Activated CD4-positive, alpha-beta T cell treated with anti-CD3 and anti-CD28 coated beads, Interleukin-2, amount 50 U/mL, for 24 hours (primary cell): ENCODE data around the gene CDH23.

Experiments
- DNase-seq, 2 donors: peaks; one replicate each; pipeline ENCODE4 v3.0.0-alpha.2; 2020; ENCODE audit warnings: low read depth in 1 of 2, low spot score in 1 of 2

Gene CDH23

DNA sequence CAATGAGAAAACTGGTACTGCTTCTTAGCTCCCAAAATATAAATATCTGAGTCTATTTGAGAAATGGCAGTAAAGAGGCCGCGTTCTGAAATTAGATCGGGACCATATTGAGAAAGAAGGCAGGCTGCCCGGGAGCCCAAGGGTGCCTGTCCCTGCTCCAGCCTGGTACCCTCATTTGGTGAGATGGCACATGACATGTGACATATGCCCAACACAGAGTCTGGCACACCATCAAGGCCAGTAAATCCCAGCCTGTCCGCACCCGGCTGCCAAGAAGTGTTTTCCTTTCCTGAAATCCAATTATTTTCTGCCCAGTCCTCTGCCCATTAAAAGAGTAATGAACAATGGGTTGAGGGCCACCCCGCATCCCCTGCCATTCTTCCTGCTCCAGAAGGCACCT is 66.4 kb downstream of the CDH23 start:
- no peak for DNase-seq

DNA sequence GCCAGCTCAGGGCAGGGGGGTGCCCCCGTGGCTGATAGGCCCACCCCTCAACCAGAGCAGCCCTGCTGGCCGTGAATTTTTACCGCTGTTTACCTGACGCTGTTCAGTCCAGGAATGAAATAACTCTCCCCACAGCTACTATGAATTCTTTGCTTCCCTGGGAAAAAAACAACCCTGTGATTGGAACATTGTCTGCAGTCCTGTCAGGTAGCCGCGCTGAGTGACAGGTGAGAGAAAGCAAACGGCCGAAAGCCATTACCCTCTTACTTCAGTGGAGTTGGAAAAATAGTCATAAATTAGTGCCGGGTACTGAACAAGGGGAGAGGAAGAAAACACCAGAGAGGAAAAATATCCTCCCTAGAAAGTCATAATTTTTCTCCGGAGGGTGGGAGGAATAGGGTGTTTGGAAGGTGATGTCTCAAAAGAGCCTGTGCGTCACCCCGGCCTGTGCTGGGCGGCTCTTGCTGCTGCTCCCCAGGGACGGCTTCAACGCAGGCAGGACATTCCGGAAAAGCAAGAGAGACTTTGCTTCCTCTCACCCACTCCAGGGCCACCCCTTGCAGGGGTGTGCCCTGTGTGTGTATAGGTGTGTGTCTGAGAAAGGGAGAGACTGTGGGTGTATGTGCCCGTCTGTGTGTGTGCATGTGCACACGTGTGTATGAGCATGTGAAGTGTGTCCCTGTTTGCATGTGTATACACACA is 69.0 kb downstream of the CDH23 start:
- no peak for DNase-seq

DNA sequence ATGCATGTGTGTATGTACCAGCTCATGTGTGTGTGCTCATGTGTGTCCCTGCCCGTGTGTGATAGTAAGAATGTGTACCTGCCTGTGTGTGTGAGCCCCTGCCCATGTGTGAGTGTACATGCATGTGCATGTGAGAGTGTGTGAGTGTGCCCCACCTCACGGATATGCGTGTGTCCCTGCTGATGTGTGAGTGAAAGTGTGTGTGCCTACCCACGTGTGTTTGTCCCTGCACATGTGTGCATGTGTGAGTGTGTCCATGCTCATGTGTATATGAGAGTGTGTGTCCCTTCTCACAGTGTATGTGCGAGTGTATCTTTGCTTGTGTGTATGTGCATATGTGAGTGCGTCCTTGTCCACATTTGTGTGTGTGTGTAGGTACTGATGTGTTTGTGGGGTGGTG is 69.6 kb downstream of the CDH23 start:
- DNase-seq = no peak

DNA sequence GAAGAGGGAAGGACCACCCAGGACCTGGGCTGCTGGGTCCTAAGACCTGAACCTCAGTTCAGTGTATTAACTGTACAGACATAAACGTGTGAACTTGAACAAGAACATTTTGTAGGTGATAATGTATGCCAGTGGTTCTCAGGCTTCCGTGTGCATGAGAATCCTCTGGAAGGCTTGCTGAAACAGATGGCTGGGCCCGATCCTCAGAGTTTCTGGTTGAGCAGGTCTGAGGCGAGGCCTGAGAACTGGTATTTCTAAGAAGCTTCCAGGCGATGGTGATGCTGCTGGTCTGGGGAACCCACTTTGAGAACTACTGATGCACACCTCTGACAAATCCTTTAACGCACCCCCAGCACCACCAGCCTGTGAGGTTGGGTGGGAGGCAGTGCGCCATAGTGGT is 70.4 kb downstream of the CDH23 start:
- no peak for DNase-seq

DNA sequence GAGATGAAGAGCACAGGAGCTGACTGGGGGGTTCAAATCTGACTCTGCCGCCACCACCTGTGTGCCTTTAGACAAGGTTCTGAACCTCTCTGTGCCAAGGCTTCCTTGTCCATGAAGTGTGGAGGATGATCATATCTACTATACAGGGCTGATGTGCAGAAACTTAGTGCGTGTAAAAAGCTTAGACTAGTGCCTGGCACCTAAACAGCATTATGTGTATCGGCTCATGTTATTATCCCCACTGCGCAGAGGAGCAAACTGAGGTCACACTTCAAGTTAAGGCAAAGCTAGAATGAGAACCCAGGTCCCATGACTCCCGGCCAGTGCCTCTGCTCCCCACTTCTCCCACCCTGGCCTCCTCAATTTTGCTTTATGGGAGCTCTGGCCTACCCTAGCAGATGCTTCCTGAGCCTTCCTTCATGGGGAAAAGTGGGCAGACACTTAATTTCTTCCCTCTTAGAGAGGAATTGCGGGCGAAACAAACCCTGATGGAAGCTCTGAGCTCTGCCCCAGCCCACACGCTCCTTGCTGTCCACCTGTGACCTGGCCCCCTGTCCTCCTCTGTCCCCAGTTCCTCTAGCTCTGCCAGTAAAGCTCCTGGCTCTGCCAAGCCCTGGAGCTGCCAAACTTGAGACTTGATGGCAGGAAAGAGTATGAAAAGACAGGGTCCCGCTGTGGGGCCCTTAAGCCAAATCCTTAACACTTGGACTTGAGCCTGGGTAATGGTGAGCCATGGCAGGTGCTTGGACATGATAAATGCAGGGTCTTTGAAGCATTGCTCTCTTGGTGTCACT is 71.0 kb downstream of the CDH23 start:
- no peak for DNase-seq

DNA sequence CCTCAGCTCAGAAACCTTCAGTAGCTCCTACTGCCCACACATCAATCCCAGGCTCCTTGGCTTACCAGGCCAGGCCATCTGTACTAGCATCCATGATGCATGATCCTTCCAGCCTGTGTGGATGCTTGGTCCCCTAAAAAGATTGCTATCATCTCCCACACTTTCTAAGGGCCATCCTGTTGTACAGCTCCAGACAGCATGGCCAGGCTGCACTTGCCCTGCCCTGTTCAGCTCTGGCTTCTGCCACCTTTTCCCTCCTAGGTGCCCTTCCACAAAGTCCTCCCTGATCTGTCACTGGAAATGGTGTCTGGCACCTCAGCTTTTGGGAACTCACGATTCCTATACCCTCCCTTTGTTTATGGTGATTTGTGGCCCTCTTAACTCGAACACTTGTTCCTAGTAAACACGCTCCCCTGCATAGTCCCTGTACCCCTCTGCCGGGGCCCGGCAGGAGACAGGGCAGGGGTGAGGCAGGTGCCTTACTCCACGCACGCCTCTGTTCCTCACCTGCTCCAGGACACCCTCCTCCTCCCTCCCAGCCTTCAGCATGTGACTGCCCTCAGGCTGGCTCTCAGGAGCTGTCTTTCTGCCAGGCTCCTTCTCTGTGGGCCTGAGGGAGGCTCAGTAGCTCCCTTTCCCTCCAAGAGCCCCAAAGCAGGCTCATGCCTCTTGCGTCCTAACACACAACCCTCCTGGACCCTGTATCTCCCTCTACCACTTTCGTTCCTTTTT is 71.8 kb downstream of the CDH23 start:
- DNase-seq = no peak

DNA sequence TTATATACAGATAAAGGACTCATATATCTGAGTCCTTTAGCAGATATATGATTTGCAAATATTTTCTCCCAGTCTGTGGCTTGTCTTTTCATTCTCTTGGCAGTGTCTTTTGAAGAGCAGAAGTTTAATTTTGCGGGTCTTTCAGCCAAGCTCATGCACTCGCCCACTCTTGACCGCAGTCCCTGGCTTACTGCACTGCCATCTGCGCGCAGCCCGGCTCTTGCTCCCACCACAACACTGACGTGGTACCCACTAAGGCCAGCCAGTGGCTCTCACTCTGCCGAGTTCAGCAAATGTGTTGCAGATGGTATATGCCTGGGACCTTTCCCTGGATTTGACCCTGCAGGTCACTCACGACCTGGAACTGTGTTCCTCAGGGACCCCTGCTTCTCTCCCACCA is 74.3 kb downstream of the CDH23 start:
- DNase-seq = no peak

DNA sequence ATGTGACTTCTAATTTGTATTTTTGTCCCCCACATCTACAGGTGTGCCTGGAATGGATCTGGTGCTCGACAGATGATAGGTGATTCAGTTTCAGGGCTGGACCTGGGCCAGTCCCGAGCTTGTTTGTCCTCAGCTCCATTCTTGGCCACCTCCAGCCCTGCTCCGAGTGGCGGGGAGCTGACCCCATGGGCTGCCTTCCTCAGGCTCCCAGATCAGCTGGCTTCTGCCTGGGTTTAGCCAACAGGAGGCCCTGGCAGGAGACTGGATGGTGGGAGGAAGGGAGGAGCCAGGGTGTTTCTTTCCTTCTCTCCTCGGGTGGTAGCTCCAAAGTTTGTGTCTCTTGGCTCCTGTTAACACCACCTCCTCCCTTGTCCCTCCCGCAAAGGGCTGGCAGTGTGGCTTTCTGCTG is 75.2 kb downstream of the CDH23 start:
- no peak for DNase-seq

DNA sequence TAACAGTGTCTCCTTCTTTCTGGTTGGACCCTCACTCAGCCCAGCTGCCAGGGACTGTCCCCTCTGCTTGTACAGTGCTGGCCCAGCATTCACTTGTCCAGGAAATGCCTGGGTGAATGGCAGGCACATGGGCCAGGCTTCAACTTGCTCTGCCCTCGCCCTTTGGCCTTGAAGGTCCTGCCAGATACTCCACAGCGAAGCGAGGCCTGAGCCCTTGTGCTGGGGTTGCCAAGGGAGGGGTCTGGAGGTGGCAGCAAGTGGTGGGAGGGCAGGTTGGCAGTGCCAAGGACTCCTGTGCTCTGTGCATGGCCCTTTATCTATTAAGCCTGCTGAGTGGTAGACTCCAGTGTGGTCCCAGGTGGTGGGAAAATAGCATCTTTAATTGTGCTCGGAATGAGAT is 75.7 kb downstream of the CDH23 start:
- DNase-seq = no peak

DNA sequence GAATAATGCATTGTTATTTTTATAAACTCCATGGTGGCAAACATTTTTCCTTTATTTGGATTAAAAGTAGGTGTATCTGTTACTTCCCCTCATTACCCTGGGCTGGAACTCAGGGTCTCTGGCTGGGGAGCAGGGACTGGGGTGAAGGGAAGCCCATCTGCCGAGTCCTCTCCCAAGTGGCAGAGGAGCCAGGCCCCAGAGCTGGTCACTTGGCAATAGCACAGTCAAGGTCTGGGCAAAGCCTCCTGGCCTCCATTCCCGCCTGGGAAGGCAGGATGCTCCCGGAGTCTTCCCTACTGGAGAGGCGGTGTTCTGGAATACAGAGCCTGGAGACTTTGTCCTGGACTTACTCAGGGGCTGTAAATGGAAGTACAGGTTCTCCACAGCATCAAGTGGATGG is 76.2 kb downstream of the CDH23 start:
- DNase-seq = no peak

DNA sequence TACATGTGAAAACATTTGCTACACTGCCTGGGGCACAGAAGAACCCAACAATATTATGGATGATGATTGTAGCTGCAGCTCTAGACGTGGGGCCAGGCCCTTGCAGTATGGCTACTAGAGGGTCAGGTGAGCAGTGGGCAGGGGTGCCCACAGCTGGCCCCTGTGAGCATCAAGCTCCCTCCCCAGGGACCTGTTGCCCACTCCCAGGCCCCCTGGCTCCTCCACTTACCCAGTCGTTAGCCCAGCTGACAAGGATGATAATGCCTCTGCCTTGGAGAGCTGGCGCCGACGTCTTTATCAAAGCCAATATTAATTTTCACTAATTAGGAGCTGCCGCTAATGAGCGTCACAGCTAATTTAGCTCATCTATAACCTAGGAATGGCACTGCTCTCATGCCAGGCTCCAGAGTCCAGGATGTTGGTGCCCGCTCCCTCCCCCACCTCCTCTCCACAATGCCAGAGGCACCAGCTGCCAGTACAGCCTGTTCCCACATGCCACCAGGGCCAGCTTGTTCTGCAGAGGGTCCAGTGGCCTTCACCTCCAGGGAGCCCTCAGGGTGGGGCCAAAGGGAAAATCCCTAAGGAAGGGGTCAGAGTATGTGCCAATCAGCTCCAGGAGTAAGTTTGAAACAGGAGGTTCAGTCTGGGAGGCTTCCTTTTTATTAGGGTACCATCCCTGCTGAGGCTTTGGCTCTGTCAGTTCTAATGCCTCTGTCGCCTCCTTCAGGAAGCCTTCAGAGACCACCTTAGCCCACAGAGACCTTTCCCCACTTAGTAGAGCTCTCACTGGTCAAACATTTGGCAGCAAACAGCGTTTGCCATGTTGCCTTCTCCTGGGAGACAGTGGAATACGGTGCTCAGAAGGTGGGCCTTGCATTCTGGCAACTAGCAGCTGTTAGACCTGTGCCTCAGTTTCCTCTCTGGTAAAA is 77.2 kb downstream of the CDH23 start:
- no peak for DNase-seq

DNA sequence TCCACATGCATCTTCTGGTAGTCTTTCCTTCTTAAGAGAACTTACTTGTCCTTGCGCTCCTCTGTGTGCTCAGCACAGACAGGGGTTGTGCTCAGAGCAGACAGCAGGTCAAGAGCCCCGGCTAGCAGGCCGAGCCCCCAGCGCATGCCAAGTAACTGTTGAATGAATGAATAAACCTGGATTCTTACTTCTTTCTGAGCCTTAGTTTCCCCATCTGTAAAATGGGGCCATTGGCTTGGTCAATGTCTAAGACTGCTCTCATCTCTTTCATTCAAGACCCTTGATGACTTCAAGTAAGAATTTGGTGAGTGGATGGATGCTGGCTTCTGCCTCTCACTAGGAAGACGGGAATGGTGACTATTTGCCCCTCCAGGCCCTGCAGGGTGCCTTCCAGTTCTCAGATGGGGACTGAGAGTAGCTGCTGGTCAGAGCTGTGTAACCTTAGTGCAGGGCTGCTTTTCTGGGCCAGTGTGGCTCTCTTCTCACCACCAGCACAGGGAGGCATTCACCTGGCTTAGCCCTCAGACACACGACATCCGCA is 78.1 kb downstream of the CDH23 start:
- DNase-seq = no peak

DNA sequence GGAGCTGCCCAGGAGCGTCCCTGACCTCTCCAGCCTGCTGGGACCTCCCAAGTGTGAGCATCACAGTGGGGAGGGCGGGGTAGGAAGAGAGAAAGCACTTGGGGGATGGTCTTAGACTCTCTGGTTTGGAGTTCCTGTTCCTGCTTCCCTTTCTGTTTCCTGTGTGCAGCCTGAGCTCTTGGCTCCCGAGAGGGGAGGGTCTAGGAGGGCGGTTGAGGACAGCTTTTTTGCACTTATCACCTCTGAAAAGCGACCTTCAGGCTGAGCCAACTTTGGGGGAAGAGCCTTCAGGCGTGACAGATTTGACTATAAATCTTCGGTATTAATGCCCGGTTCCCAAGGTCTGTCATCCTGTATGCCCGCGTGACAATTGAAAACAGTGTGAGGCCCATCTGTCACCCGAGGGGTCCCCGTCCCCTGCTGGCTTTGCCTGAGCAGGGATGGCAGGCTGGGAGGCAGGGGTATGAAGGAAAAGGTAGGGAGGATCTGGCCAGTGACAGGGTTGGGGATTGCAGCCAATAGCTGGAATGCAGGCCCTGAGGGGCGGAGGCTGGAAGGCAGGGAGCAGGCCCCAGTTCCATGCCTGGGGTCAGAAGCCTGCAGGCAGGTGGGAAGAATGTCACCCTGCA is 78.6 kb downstream of the CDH23 start:
- DNase-seq = no peak

DNA sequence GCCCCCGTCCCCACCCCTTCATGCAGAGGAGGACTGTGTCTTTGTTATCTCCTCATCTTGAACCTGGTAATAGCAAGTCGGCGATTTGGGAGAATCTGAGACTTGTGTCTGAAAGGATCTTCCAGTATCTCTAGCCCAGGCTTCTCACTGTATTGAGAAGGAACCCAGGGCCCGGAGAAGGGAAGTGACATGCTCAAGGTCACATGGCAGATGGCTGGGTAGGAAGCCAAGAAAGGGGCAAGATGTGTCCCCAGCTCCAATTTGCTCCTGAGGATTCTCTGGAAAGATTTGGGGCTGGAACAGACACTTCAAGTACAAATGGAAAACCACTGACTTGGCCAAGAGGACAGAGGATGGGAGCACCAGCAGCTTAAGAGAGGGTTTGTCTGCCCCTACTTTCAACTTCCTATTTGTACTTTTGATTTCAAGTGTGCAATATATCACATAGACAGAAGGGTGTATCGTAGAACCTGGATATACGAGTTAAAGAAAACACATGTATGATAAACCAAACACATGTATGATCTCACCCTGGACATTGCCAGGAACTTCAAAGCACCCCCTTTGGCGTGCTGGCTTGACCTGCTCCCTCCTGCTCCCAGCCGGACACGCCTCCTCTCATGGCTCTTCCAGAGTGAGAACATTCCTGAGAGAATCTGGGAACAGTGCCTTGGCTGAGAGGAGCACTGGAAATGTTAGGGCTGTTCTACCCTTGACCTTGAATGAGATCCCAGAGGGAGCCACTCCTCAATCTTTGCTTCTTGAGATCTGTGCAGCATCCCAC is 79.7 kb downstream of the CDH23 start:
- DNase-seq = no peak

DNA sequence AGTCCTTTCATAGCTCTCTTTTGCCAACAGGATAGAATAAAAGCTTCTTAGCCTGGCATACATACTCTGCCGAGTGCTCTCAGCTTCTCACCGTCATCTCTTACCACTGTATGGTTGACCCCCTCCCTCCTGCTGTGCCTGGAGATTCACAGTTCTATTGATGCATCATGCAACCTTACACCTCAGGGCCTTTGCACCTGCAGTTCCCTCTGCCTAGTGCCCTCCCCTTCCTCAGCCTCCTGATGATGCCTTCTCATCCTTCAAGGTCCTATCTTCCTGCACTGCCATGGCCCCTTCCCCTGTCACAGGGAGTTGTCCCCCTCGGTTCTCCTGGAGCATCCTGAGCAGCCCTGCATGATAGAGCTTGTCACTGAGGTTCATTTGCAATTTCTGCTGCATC is 81.5 kb downstream of the CDH23 start:
- DNase-seq = no peak

DNA sequence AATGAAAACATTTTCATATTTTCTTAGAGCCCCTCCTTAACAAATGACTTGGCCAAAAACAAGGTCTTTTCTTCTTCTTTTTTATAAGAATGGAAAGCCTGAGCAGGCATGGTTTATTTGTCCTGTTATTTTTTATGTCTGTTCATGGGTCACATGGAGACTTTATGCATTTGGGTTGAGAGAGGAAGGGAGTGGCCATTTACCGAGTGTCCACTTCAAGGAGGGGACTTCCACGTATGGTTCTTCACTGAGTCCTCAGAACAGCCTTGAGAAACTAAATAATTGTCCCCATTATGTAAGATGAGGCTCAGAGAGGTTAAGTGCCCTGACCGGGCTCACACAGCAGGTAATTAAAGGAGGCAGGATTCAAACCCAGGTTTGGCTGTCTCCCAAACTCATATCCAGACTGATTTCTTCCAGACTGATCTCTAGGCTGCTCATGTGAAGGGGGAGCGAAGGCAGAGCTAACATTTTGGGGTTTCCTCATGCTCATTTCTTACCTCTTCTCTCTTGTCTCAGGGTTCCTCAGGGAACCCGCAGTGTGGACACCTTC is 82.2 kb downstream of the CDH23 start:
- DNase-seq = no peak

DNA sequence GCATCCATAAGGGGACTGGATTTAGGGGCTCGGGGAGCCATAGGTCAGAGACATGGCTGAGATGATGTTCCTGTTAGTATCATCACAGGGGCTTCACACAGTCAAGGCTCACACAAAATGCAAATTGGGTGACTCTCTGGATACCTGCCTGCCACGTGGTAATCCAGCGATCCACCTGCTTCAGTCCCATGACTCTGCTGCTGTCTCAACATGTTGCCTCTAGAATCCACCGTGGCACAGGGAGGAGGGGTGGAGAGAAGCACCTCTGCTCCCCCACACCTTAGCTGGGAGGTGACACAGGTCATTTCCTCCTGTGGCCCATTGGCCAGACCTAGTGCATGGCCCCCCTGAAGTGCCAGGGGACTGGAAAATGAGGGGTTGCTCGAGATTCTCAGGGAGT is 83.1 kb downstream of the CDH23 start:
- DNase-seq = no peak

DNA sequence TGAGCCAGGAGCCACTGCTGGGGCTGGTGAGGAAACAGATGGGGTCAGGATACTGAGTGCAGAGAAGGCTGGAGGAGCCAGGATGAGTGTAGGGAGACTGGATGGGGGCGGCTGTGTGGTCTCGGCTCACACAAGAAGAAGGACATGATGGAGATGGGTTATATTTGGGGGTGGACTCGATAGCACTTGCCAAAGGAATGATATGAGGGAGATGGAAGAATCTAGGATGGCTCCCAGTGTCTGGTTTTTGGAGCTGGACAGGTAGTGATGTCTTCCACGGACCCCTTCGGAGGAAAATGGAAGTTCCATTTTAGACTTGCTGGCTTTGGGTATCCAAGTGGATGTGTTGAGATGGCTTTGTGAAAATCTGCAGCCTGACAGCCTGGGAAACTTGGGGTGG is 83.9 kb downstream of the CDH23 start:
- no peak for DNase-seq

DNA sequence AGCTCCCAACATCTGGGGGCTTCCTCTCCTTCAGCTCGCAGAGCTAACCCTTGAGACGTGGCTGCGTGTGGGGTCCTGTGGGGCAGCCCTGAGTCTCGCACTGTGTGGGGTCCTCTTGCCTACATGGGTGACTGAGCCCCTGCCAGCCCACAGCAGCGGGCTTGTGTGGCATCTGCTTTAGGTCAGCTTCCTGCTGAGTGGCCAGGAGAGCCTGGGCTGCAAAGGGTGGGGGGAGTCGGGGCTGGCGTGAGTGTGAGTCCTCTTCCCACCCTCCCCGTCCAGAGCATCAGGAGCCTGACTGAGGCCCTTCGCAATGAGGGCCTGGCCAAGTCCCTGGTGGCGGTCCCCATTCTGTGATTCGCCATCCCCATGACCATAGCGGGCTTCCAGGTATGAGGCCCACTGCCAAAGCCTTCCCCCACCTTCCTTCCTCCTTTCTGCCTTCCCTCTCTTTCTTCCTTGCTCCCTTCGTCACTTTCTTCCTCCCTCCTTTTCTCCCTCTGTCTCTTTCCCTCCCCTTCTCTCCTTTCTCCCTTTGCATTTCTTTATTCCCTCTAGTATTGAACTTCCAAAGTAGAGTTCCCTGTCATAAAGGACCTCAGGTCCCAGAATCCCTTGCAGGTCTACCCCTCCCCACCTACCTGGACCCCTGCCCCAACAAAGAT is 85.2 kb downstream of the CDH23 start:
- DNase-seq = no peak
